Measurements from ENCODE around the gene TMEM258.

Gene TMEM258

GRCh38 chr11:61792310-61793082, at the start of gene TMEM258, which contains the start of gene FEN1:
Gene TMEM258 (minus strand): TSS chr11:61792599. CDS start chr11:61792558, 41 bp downstream.
Gene FEN1 (plus strand): TSS chr11:61792911. CDS start chr11:61795362, 2,451 bp downstream.
- in situ Hi-C loops (cut with HindIII; ENCODE audit: low sequenced_read_pairs), result no loop called here

DNA sequence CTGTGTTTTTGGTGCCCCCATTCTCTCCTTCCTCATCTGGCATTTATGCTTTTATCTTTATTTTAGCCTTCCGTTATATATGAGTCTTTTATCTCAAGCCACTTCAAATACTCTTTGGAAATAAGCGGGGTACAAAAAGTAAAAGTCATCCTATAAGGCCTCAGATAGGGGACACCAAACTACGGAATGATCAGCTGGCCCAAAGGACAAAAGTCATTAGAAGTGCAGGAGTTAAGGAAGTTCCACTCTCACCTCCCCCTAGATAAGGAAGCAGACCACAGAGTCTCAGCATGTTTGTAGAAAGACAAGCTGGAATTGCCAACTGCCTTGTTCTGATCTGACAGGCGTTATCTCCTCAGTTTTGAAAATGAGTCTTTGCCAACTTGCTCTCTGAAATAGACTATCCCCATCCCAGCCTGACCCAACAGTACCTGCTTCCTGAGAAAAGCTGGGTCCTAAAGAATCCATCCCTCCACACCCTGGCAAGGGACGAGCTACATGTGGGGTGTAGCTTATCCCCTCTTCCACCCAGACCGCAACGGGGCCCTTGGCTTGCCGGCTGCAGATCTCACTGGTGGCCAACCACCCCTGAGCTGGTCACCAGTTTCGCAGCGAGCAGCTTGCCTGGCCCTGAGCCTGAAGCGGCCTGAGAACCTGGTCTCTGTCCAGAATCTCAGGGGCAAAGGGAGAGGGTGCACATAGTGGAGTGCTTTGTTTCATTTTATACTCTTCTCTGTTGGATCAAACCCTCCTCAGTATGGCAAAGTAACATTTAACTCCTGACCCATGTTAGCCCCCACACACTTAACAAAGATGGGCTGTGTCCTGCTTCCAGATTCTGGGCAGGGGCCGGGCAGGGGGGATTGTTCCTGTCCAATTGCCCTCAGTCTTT, 49.5 kb upstream of the TMEM258 start:
- in situ Hi-C loops (cut with HindIII; ENCODE audit: low sequenced_read_pairs), result no loop called here

DNA sequence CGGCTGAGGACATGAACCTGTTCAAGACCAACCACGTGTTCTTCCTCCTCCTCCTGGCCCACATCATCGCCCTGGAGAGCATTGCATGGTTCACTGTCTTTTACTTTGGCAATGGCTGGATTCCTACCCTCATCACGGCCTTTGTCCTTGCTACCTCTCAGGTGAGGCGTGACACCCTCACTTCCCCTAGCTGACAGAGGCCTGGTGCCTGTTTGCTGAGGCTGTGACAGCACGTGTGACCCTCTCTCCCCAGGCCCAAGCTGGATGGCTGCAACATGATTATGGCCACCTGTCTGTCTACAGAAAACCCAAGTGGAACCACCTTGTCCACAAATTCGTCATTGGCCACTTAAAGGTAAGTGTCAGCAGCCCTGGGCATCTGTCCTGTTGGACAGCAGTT, 48.0 kb upstream of the TMEM258 start:
- in situ Hi-C loops (cut with HindIII; ENCODE audit: low sequenced_read_pairs), result no loop called here

DNA sequence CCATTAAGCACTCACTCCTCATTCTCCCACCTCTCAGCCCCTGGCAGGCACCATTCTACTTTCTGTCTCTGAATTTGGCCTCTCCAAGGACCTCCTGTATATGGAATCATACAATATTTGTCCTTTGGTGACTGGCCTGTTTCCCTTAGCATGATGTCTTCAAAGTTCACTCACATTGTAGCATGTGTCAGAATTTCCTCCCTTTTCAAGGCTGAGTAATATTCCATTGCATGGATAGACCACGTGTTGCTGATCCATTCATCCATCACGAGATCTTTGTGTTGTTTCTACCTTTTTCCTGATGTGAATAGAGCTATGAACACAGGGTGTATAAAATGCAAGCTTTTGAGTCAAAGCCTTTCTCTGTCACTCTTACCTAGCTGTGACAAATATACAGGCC, 47.3 kb upstream of the TMEM258 start:
- in situ Hi-C loops (cut with HindIII; ENCODE audit: low sequenced_read_pairs), result no loop called here

DNA sequence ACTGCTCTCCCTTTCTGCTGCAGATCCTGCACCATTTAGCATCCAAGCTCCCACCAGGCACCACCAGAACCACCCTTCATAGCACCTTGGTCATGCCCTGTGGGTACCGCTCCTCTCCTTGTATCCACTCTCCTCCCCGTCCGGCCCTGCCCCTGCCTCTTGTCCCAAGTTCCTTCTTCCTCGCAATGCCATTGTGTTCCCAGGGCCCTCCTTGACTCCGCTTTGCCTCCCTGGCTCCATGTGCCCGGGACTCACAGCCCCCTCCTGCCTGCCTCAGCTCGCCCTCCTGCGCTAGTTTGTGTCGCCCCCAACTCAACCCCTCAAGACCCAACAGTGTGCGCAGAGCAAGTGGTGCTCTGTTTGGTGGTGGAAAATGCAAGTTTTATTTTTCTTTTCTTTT, 46.5 kb upstream of the TMEM258 start:
- in situ Hi-C loops (cut with HindIII; ENCODE audit: low sequenced_read_pairs), result no loop called here

DNA sequence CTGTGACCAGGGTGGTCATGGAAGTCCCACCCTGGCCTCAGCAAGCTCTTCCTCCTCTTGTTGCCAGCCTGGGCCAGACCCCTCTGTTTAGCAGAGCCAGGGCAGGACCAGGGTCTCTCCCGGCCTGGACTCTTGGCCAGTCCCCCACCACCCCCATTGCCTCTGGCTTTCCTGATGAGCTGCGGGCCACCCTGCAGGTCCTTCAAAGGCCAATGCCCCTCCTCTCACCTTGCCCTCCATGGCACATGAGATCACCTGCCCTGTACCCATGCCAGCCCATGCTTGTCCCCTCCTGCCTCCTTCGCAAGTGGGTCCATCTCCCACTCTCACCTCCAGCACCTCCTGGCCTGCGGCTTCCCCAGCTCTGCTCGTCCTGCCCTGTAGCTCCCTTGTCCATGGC, 46.1 kb upstream of the TMEM258 start:
- in situ Hi-C loops (cut with HindIII; ENCODE audit: low sequenced_read_pairs), result no loop called here

DNA sequence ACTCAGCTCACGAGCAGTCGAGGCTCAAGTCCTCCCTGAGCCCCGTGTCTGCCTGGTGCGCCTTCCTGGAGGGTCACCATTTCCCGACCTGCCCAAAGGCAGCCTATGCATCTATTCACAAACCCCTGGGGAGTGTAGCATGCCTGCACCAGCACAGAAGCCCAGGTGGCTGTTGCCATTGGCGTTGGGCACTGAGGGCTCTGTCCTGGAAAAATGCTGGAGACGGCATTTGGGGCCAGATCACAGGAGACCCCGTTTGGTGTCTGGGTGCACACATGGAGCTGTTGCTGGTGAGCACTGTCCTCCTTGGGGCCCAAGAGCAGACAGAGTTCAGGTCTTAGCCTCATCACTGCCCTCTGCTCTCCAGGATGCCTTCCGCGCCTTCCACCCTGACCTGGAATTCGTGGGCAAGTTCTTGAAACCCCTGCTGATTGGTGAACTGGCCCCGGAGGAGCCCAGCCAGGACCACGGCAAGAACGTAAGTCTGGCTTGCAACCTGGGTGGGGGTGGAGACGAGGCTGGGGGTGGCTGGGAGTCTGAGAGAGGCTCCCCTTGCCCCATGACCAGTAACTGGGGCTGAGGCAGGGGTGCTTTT, 45.1 kb upstream of the TMEM258 start:
- in situ Hi-C loops (cut with HindIII; ENCODE audit: low sequenced_read_pairs), result no loop called here

DNA sequence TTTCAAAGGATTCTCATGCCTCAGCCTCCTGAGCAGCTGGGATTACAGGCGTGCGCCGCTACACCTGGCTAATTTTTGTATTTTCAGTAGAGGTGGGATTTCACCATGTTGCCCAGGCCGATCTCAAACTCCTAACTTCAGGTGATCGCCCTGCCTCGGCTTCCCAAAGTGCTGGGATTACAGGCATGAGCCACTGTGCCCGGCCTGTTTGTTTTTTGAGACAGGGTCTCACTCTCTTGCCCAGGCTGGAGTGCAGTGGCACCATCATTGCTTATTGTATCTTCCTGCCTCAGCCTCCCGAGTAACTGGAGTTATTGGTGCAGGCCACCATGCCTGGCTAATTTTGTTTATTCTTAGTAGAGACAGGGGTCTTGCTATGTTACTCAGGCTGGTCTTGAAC, 43.8 kb upstream of the TMEM258 start:
- in situ Hi-C loops (cut with HindIII; ENCODE audit: low sequenced_read_pairs), result no loop called here

DNA sequence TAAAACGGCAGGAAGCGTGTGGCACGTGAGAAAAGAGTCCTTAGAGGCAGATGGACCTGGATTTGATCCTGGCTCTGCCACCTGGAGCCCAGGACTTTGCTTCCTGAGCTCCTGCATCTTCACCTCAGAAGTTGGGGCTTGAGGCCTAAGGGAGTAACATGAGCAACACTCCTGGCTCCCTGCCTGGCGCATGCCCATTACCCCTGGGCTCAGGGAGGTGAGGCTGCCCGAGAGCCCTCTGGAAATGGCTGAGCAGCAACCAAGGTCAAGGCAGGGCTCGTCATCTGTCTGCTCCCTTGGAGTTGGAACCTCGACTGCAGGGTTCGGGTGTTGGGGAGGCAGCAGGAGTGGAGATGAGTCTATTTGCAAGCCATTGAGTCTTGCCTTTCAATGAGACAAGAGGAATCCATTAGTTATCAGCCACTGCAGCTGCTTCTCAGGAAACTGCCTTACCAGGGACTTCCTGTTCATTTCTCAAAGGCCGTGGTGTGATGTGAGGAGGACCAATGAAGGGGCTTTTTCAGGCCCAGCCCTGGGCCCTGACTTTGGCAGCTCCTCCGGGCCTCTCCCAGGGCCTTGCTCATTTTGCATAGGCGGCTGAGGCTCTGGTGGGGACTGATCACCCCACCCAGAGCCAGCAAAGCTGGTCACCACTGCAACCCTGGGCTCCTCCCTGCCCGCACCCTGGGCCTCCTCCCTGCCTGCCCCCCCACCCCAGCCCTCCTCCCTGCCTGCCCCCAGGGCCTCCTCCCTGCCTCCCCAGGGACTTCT, 42.1 kb upstream of the TMEM258 start:
- in situ Hi-C loops (cut with HindIII; ENCODE audit: low sequenced_read_pairs), result no loop called here

GRCh38 chr11:61833926-61834277, 41.5 kb upstream of the TMEM258 start:
- in situ Hi-C loops (cut with HindIII; ENCODE audit: low sequenced_read_pairs), result no loop called here

DNA sequence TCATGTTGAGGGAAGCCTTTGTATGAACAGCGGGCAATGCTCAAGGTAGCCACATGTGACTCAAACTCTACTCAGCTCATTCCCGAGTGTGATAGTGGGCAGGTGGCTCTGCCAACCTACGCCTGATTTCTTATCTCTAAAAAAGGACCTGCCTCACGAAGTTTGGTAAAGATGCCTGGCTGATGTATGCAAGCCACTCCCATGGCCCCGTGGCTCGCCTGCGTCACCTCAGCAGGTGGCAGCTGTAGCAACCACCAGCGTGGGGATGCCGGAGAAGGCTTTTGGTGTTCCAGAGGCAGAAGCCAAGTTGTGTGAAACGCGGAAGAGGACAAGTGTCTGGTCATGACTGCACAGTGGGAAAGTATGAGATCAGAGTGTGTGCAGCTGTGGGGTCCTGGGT, 41.1 kb upstream of the TMEM258 start:
- in situ Hi-C loops (cut with HindIII; ENCODE audit: low sequenced_read_pairs), result no loop called here

DNA sequence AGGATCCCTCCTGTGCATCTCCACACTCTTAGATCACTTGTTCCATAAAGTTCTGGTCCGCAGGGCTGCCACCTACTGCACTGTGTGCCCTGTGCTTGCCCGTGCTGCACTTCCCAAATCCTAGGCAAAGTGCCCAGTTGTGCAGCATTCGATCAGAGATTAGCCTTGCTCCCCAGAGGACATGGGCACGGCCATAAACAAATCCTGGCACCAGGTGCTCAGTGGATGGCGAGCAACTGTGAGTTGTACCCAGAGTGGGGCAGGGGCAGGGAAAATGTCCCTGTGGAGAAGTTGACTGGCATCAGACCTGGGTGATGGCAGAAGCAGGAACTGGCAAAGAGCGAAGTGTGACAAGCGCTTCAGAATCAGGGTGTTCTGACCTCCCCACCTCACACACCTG, 40.4 kb upstream of the TMEM258 start:
- in situ Hi-C loops (cut with HindIII; ENCODE audit: low sequenced_read_pairs), result no loop called here

DNA sequence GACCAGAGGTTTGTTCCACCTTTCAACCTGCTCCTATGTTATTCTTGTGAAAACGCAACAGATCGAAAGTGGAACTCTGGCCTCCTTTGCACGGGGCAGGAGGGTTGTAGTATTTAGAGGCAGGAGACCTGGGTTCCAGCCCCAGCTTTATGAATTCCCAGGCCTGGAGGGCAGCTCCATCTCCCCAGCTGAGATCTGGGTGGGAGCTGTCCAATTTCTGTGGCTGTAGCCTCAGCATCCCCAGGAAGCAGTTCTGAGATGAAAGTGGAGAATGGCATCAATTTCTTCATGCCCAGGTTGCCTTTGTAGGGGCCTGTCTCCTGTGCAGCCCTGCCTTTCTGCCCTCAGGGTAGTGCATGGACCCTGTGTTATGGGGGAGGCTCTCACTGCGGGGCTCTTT, 39.8 kb upstream of the TMEM258 start:
- in situ Hi-C loops (cut with HindIII; ENCODE audit: low sequenced_read_pairs), result no loop called here

DNA sequence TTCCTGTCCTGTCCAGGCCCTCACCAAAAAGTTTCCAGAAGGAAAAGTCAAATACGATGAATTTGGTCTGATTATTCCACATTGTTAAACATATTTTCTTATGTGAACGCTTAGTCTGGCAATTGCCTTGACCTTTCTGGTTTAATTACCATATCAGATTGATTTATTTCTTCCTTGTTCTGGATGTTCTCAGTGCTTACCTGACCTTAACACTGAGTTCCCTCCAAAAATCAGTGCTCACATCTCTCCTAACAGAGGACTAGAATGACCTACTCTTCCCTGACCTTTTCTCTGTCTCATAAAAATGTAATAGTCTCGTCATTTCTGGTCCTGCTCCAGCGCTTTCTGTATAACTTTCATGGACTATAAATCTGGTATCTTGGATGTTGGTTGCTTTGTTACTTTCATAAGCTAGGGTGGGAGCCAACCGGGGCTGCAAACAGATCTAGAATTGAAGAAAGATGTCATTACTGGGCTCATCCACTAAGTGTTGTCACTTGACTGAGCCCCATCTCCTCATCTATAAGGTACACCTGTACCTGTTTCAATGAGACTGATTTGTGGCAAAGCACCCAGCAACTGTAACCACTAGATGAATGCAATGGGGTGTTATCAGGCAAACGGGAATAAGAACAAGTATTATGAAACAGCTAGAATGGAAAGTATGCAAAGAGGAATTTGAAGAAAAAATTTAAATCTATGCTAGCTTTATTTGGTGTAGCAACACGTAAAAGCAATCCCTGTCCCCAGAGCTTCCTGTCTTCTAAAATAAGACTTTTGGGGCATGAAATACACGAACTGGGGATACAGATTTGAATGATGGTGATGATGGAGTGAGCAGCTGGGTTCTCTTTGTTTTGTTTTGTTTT, 38.1 kb upstream of the TMEM258 start:
- in situ Hi-C loops (cut with HindIII; ENCODE audit: low sequenced_read_pairs), result no loop called here

- in situ Hi-C loops (cut with HindIII; ENCODE audit: low sequenced_read_pairs), result no loop called here
These were observed 37.4 kb upstream of the TMEM258 start for GRCh38 chr11:61829806-61830205.

- in situ Hi-C loops (cut with HindIII; ENCODE audit: low sequenced_read_pairs), result no loop called here
These were observed 36.4 kb upstream of the TMEM258 start for GRCh38 chr11:61828629-61829407.

DNA sequence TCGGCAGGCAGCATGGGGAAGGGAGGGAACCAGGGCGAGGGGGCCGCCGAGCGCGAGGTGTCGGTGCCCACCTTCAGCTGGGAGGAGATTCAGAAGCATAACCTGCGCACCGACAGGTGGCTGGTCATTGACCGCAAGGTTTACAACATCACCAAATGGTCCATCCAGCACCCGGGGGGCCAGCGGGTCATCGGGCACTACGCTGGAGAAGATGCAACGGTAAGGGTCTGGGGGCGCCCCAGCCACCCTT, 35.9 kb upstream of the TMEM258 start:
- in situ Hi-C loops (cut with HindIII; ENCODE audit: low sequenced_read_pairs), result no loop called here

DNA sequence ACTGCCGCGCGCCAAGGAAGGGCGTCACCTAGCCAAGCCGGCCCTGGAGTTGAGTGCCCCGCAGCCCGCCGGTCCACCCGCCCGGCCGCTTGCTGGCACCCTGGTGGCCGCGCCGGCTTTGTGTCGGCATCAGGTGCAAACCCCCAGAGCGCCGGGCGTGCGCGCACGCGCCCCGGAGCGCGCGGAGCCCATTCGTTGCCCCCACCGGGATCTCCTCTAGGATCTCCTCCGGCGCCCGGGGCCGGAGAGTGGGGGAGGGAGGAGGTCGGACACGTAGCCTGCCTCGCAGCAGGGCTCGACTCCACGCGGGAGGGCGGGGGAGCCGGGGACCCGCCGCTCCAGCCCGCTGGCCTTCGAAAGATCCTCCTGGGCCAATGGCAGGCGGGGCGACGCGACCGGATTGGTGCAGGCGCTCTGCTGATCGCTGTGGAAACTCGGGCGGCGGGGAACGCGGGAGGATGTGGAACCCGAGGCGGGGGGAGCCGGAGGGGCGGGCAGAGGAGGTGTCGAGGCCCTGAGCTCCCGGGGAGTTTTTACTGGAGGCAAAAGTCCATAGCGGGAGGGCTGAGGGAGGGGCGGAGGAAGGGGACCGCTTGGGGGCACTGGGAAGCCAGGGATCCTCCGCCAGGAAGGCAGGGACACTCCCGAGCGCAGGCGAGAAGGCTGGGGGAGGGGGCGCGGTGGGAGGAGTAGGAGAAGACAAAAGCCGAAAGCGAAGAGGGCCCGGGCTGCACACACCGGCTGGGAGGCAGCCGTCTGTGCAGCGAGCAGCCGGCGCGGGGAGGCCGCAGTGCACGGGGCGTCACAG, 35.4 kb upstream of the TMEM258 start, which contains the start of gene FADS2:
Gene FADS2 (plus strand): TSS at position 730 of the 808 bp plus-strand sequence. CDS start 91 bp downstream, outside the sequence.
- in situ Hi-C loops (cut with HindIII; ENCODE audit: low sequenced_read_pairs), result no loop called here
